Neural cell (in vitro differentiated cells): ENCODE results near the gene CDH8.

Source experiments
- CTCF ChIP-seq: fragments of 450-650 bp; IDR thresholded peaks from 2 replicates; pipeline ENCODE4 v1.5.1; 2014; ENCODE audit warnings: antibody characterized with exemption, mild to moderate bottlenecking, moderate library complexity; ENCODE audit not compliant: poor library complexity, severe bottlenecking
- EP300 ChIP-seq: fragments of 450-650 bp; conservative IDR thresholded peaks from 2 replicates; pipeline ENCODE4 v1.6.1; 2014; ENCODE audit warnings: antibody characterized with exemption, mild to moderate bottlenecking, moderate library complexity; ENCODE audit not compliant: poor library complexity, severe bottlenecking
- EZH2 ChIP-seq: fragments of 200-600, 300-800 bp; shearing (Covaris generic), sonication (generic); IDR thresholded peaks from 2 replicates; pipeline ENCODE4 v1.6.1; 2014; ENCODE audit warnings: antibody characterized with exemption, low read length, borderline replicate concordance, mild to moderate bottlenecking; ENCODE audit not compliant: insufficient read depth, poor library complexity, severe bottlenecking
- POLR2AphosphoS5 ChIP-seq: IDR thresholded peaks from 2 replicates; pipeline ENCODE4 v1.6.1; 2012
- SMC3 ChIP-seq: fragments of 450-650 bp; conservative IDR thresholded peaks from 2 replicates; pipeline ENCODE4 v1.6.1; 2014; ENCODE audit warnings: antibody characterized with exemption, mild to moderate bottlenecking, moderate library complexity; ENCODE audit not compliant: poor library complexity

GRCh38 chr16:61831351-61831917 is 204.8 kb downstream of the CDH8 start:
- no peak for TF ChIP-seq EZH2
- TF ChIP-seq CTCF, result no peak
- peak; percentile 75 for TF ChIP-seq POLR2AphosphoS5
- no peak for TF ChIP-seq SMC3
- TF ChIP-seq EP300, result peak; percentile 94
